Measurements from ENCODE around the gene HOXA10. TPM values are rescaled to one million over a fixed set of nuclear protein-coding genes. Genes with fewer than 3 reads are reported as not detected.

HOXA10 gene
- total RNA-seq, 4 donors from 2014 or later, result 15.7 to 28.4 (median 19.8) TPM

GRCh38 chr7:27124902-27125689, 49.0 kb downstream of the HOXA10 start:
- H3K9me3 ChIP-seq, result no peaks in the 10 kb centered on the region
- TF ChIP-seq CTCF (IDR thresholded peaks at IDR 0.05) (no peak), POLR2A (IDR thresholded peaks at IDR 0.05) (no peak)
- H3K27me3 ChIP-seq, result no peaks in the 10 kb centered on the region
- H3K4me3 ChIP-seq, result peak overlapping the region in 1 of 4 donors; percentile 30
- DNase-seq, result peak in 2 of 3 donors; percentile 5 to 63
- H3K4me1 ChIP-seq, result peaks cover 0 to 84% (median 6%) of the 10 kb centered on the region in 4 donors
- H3K36me3 ChIP-seq, result no peaks in the 10 kb centered on the region
- H3K27ac ChIP-seq, result peak overlapping the region in 3 of 4 donors; percentile 61 to 85 (median 74)

GRCh38 chr7:27124096-27124901, 49.8 kb downstream of the HOXA10 start:
- peak in 2 of 3 donors; percentile 8 to 58 for DNase-seq
- no peaks in the 10 kb centered on the region for H3K9me3 ChIP-seq
- no peaks in the 10 kb centered on the region for H3K27me3 ChIP-seq
- TF ChIP-seq POLR2A (IDR thresholded peaks at IDR 0.05), result no peak
- TF ChIP-seq CTCF (IDR thresholded peaks at IDR 0.05), result no peak
- peak overlapping the region in 3 of 4 donors; percentile 61 to 85 (median 74) for H3K27ac ChIP-seq
- H3K4me1 ChIP-seq, result peaks cover 0 to 89% (median 5%) of the 10 kb centered on the region in 4 donors
- no peaks in the 10 kb centered on the region for H3K36me3 ChIP-seq
- peak overlapping the region in 2 of 4 donors; percentile 30 to 35 for H3K4me3 ChIP-seq

- Histone ChIP-seq H3K4me3 (peak overlapping the region in 2 of 4 donors; percentile 35 to 50), H3K27me3 (no peaks in the 10 kb centered on the region), H3K4me1 (peaks cover 0 to 89% (median 4%) of the 10 kb centered on the region in 4 donors), H3K9me3 (no peaks in the 10 kb centered on the region), H3K27ac (peak overlapping the region; percentile 10 to 85 (median 68)), H3K36me3 (no peaks in the 10 kb centered on the region)
- DNase-seq, result peak in 1 of 3 donors; percentile 55
- TF ChIP-seq POLR2A (IDR thresholded peaks at IDR 0.05) (no peak), CTCF (IDR thresholded peaks at IDR 0.05) (no peak)
These were observed 50.6 kb downstream of the HOXA10 start for GRCh38 chr7:27123477-27124053.

GRCh38 chr7:27123007-27123476, 51.1 kb downstream of the HOXA10 start:
- H3K27ac ChIP-seq, result peak overlapping the region; percentile 10 to 85 (median 68)
- no peaks in the 10 kb centered on the region for H3K36me3 ChIP-seq
- no peaks in the 10 kb centered on the region for H3K27me3 ChIP-seq
- TF ChIP-seq POLR2A (IDR thresholded peaks at IDR 0.05) (no peak), CTCF (IDR thresholded peaks at IDR 0.05) (no peak)
- H3K4me1 ChIP-seq, result peaks cover 0 to 89% (median 4%) of the 10 kb centered on the region in 4 donors
- peak in 1 of 3 donors; percentile 59 for DNase-seq
- H3K4me3 ChIP-seq, result peak overlapping the region in 3 of 4 donors; percentile 19 to 50 (median 35)
- H3K9me3 ChIP-seq, result no peaks in the 10 kb centered on the region
